A673 (cell line): ENCODE data around the gene ZW10. TPM values are rescaled to one million over a fixed set of nuclear protein-coding genes. Genes with fewer than 3 reads are reported as not detected.

Experiments
- BruUV-seq: library from RNA; stranded (reverse); fragments of 400-500 nt; replicated peaks from 2 replicates; lab custom pipeline; 2021; lab: Mats Ljungman, UMichigan
- CTCF ChIA-PET: fragments of 300-600 bp; sonication (Branson Sonifier 250); formaldehyde crosslinking; loops from one replicate; lab custom pipeline; 2022; ENCODE audit warnings: antibody characterized with exemption; lab: Charles Lee
- POLR2A ChIA-PET: fragments of 300-600 bp; sonication (Branson Sonifier 250); formaldehyde crosslinking; loops from one replicate; lab custom pipeline; 2022; ENCODE audit warnings: antibody characterized with exemption; ENCODE audit not compliant: low non-redundant PET; lab: Charles Lee
- DNase-seq: peaks from one replicate; pipeline ENCODE4 v3.0.0-alpha.2; 2015; ENCODE audit warnings: low spot score
- H3K27ac ChIP-seq: fragments of 200-600 bp; sonication (generic); 2 replicates; pipeline ENCODE4 v1.5.1; 2016; ENCODE audit warnings: mixed run types, low read depth, mild to moderate bottlenecking, mixed read lengths, antibody characterized with exemption, low read length; ENCODE audit not compliant: poor library complexity, severe bottlenecking
- H3K27me3 ChIP-seq: fragments of 200-600 bp; sonication (generic); replicated peaks from 2 replicates; pipeline ENCODE4 v1.6.1; 2017; ENCODE audit warnings: mixed run types, low read depth, mild to moderate bottlenecking, mixed read lengths, antibody characterized with exemption, low read length; ENCODE audit not compliant: insufficient read depth, poor library complexity
- H3K36me3 ChIP-seq: fragments of 200-600 bp; sonication (generic); 2 replicates; pipeline ENCODE4 v1.6.1; 2016; ENCODE audit warnings: mixed run types, mild to moderate bottlenecking, mixed read lengths, antibody characterized with exemption, low read length; ENCODE audit not compliant: insufficient read depth, poor library complexity, severe bottlenecking
- H3K4me1 ChIP-seq: fragments of 200-600 bp; sonication (generic); 2 replicates; pipeline ENCODE4 v1.6.1; 2017; ENCODE audit warnings: mixed run types, mild to moderate bottlenecking, mixed read lengths, antibody characterized with exemption, low read length; ENCODE audit not compliant: insufficient read depth, poor library complexity, severe bottlenecking
- H3K4me3 ChIP-seq: fragments of 200-600 bp; sonication (generic); 2 replicates; pipeline ENCODE4 v1.5.1; 2016; ENCODE audit warnings: low read depth, mixed run types, mild to moderate bottlenecking, mixed read lengths, low read length; ENCODE audit not compliant: poor library complexity, severe bottlenecking
- H3K9me3 ChIP-seq: fragments of 200-600 bp; sonication (generic); 2 replicates; pipeline ENCODE4 v1.6.1; 2016; ENCODE audit warnings: mixed run types, low read depth, mild to moderate bottlenecking, mixed read lengths, antibody characterized with exemption, low read length; ENCODE audit not compliant: poor library complexity, severe bottlenecking
- EZH2 ChIP-seq: fragments of 200-600 bp; sonication (generic); IDR thresholded peaks from 2 replicates; pipeline ENCODE4 v1.6.1; 2017; ENCODE audit warnings: borderline replicate concordance, low read depth, mild to moderate bottlenecking, mixed read lengths, antibody characterized with exemption, low read length; ENCODE audit not compliant: poor library complexity, severe bottlenecking
- intact Hi-C: fragments of 100-400 bp; cut with micrococcal nuclease; formaldehyde crosslinking; loops from one replicate; pipeline ENCODE4 v1.10.0; 2022; ENCODE audit not compliant: unreplicated experiment
- total RNA-seq: library from RNA; stranded (reverse); gene quantifications from 2 replicates; pipeline ENCODE4 v1.2.3, GENCODE V29; 2021
- TF ChIP-seq, protein P1 (sequence below): fragments of 300-800, 200-600 bp; sonication (generic); conservative IDR thresholded peaks from 2 replicates; pipeline ENCODE4 v1.5.1; 2017; ENCODE audit warnings: low read depth, mild to moderate bottlenecking, antibody characterized with exemption, low read length, moderate library complexity, mixed read lengths

Gene ZW10
- total RNA-seq, 1 experiment from 2014 or later: 31.4 TPM

DNA sequence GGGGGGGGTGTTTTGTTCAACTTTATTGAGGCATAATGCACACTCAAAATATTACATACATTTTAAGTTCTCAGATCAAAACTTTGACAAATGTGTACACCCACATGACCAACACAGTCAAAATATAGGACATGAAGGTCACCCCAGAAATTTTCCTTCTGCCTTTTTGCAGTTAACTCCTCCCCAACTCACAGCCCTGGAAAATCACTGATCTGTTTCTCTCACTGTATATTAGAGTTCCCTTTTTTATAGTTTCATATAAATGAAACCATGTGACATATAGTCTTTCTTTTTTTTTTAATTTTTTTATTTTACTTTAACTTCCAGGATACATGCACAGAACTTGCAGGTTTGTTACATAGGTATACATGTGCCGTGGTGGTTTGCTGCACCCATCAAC lies 72.0 kb downstream of the ZW10 start:
- no peaks in the 10 kb centered on the region for H3K9me3 ChIP-seq
- no peak overlapping the region for H3K27ac ChIP-seq
- peaks cover 13% of the 10 kb centered on the region for H3K4me1 ChIP-seq
- ChIA-PET POLR2A (no interaction called here), CTCF (no interaction called here)
- no peak overlapping the region for H3K4me3 ChIP-seq
- intact Hi-C loops: no loop called here
- no peaks in the 10 kb centered on the region for H3K36me3 ChIP-seq
- no peaks in the 10 kb centered on the region for H3K27me3 ChIP-seq
- TF ChIP-seq, protein P1, sequence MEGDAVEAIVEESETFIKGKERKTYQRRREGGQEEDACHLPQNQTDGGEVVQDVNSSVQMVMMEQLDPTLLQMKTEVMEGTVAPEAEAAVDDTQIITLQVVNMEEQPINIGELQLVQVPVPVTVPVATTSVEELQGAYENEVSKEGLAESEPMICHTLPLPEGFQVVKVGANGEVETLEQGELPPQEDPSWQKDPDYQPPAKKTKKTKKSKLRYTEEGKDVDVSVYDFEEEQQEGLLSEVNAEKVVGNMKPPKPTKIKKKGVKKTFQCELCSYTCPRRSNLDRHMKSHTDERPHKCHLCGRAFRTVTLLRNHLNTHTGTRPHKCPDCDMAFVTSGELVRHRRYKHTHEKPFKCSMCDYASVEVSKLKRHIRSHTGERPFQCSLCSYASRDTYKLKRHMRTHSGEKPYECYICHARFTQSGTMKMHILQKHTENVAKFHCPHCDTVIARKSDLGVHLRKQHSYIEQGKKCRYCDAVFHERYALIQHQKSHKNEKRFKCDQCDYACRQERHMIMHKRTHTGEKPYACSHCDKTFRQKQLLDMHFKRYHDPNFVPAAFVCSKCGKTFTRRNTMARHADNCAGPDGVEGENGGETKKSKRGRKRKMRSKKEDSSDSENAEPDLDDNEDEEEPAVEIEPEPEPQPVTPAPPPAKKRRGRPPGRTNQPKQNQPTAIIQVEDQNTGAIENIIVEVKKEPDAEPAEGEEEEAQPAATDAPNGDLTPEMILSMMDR: no peak
- no peak for TF ChIP-seq EZH2
- no peak for DNase-seq
- BruUV-seq: no TSS peak

DNA sequence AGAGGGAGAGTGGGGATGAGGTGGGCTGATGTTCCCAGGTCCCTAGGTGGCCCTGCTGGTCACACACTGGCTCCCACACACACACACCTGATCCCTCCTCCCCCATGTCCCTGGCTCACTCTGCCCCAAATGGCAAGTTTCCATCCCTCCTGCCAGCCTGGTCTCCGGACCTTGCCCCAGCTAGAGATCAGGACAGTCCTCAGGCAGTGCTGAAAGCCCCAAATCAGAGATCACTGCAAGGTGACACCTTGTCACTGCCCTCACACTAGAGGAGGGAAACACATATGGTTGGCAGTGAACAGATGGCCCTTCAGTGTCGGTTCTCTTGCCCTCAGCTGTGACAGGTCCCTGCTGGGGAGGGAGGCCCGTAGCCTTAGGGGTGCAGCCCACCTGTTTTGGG lies 75.0 kb downstream of the ZW10 start:
- BruUV-seq: no TSS peak
- no peaks in the 10 kb centered on the region for H3K36me3 ChIP-seq
- H3K9me3 ChIP-seq: no peaks in the 10 kb centered on the region
- no peaks in the 10 kb centered on the region for H3K4me1 ChIP-seq
- H3K27ac ChIP-seq: no peak overlapping the region
- ChIA-PET CTCF (no interaction called here), POLR2A (no interaction called here)
- no peaks in the 10 kb centered on the region for H3K27me3 ChIP-seq
- TF ChIP-seq EZH2: no peak
- TF ChIP-seq, protein P1: no peak
- no peak for DNase-seq
- intact Hi-C loops: no loop called here
- no peak overlapping the region for H3K4me3 ChIP-seq

DNA sequence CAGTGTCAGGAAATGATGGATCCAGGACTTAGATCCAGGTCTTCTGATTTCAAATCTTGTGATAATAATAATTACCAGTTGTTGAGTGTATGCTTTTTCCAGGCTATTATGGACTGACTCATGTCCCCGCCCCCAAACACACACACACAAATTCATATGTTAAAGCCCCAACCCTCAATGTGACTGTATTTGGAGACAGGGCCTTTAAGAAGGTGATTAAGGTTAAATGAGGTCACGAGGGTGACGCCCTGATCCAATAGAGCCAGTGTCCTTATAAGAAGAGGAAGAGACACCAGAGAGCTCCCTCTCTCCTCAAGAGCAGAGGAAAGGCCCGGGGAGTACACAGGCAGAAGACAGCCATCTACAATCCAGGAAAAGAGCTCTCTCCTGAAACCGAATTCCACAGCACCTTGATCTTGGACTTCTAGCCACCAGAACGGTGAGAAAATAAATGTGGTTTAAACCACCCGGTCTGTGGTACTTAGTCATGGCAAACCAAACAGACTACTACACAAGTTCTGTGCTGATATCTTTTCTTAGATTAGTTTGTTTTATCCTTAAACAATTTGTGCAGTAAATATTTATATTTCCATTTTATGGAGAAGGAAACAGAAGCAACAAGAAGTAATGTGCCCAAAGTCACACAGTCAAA lies 75.6 kb downstream of the ZW10 start:
- BruUV-seq: no TSS peak
- POLR2A ChIA-PET: no interaction called here
- Histone ChIP-seq H3K4me3 (no peak overlapping the region), H3K9me3 (no peaks in the 10 kb centered on the region), H3K27ac (no peak overlapping the region), H3K4me1 (no peaks in the 10 kb centered on the region), H3K27me3 (no peaks in the 10 kb centered on the region), H3K36me3 (no peaks in the 10 kb centered on the region)
- DNase-seq: no peak
- intact Hi-C loops: no loop called here
- TF ChIP-seq, protein P1: no peak
- TF ChIP-seq EZH2: no peak
- CTCF ChIA-PET: no interaction called here
